Small intestine (tissue), 16 donors: ENCODE data around the gene FASLG. TPM values are rescaled to one million over a fixed set of nuclear protein-coding genes. Genes with fewer than 3 reads are reported as not detected.
"Not testable (repeated sequence)": the region's sequence is repeated elsewhere in the genome, so short reads cannot be mapped to it uniquely, and the experiment has no call there.

Experiments used
- DNase-seq, 2 donors: peaks; one replicate each; pipeline versions ENCODE4 v3.0.0 to v3.0.0-alpha.2; 2013
- FAIRE-seq: peaks from 2 replicates; lab custom pipeline; 2012; peaks lifted over from hg19 to GRCh38; lab: Jason Lieb, UNC
- H3K27ac ChIP-seq, 3 donors: one replicate each; pipeline ENCODE4 v1.5.1; 2013; ENCODE audit warnings: low read length in 2 of 3, mild to moderate bottlenecking in 2 of 3, control low read depth in 1 of 3, inconsistent platforms in 1 of 3, low read depth in 1 of 3, moderate library complexity in 1 of 3
- H3K27me3 ChIP-seq, 3 donors: one replicate each; pipeline ENCODE4 v1.6.1; 2013; ENCODE audit warnings: low read length in 3 of 3, inconsistent platforms in 1 of 3; ENCODE audit not compliant: control insufficient read depth in 3 of 3, insufficient read depth in 3 of 3
- H3K36me3 ChIP-seq, 3 donors: one replicate each; pipeline ENCODE4 v1.6.1; 2013; ENCODE audit warnings: low read length in 3 of 3, inconsistent platforms in 1 of 3, low read depth in 1 of 3, mild to moderate bottlenecking in 1 of 3, moderate library complexity in 1 of 3; ENCODE audit not compliant: control insufficient read depth in 3 of 3, insufficient read depth in 2 of 3
- H3K4me1 ChIP-seq, 3 donors: one replicate each; pipeline ENCODE4 v1.6.1; 2013; ENCODE audit warnings: low read length in 2 of 3, inconsistent platforms in 1 of 3, low read depth in 1 of 3, mild to moderate bottlenecking in 1 of 3, moderate library complexity in 1 of 3; ENCODE audit not compliant: control insufficient read depth in 3 of 3, insufficient read depth in 2 of 3
- H3K4me3 ChIP-seq, 3 donors: one replicate each; pipeline ENCODE4 v1.5.1; 2013; ENCODE audit warnings: low read length in 3 of 3, control low read depth in 1 of 3, inconsistent platforms in 1 of 3, low read depth in 1 of 3, mild to moderate bottlenecking in 1 of 3, moderate library complexity in 1 of 3
- H3K9me3 ChIP-seq, 2 donors: one replicate each; pipeline ENCODE4 v1.6.1; 2013; ENCODE audit warnings: low read depth in 1 of 2, low read length in 1 of 2; ENCODE audit not compliant: control insufficient read depth in 2 of 2, insufficient read depth in 1 of 2
- whole genome bisulfite sequencing, 3 donors: extraction: QIAGEN DNeasy Blood & Tissue Kit; methylation state at CpG; one replicate each; pipeline ENCODE4 v1.1.7; 2013; 5-methylcytosine and 5-hydroxymethylcytosine counted together
- long read RNA-seq, 10 donors: transcript quantifications; one replicate each; lab custom pipeline, GENCODE V29; 2026
- polyA plus RNA-seq, 4 donors: library from polyadenylated mRNA; stranded (reverse) in 3 of 4; unstranded in 1 of 4; fragments of 200-250 nt in 3 of 4; fragments of 120-200 nt in 1 of 4; gene quantifications; one replicate each; pipeline versions ENCODE4 v1.2.1 to v1.2.3, GENCODE V29; 2013
- donor health status: healthy with polysubstance abuse.
- donor health status: control.
- donor health status: control.
- donor health status: Bipolar disorder and iron deficiency.
- donor health status: healthy.

Gene FASLG, protein sequence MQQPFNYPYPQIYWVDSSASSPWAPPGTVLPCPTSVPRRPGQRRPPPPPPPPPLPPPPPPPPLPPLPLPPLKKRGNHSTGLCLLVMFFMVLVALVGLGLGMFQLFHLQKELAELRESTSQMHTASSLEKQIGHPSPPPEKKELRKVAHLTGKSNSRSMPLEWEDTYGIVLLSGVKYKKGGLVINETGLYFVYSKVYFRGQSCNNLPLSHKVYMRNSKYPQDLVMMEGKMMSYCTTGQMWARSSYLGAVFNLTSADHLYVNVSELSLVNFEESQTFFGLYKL
- polyA plus RNA-seq: 1 to 10 TPM in 1 of 4 donors, under 1 TPM in 2, not detected in 1; 0.09 to 1.4 (median 0.58) TPM
- long read RNA-seq, donor 1: 0 reads
- long read RNA-seq, donor 2: 0 reads
- long read RNA-seq, donor 3: 0 reads
- long read RNA-seq, donor 4: 0 reads
- long read RNA-seq, donor 5, partial matches to known transcripts: 0 of 1 reads
- long read RNA-seq, donor 5, other reads (novel, unspliced or antisense): 0 of 1 reads
- long read RNA-seq, donor 6: 0 reads
- long read RNA-seq, donor 7: 0 reads
- long read RNA-seq, donor 8: 0 reads
- long read RNA-seq, donor 9: 0 reads
- long read RNA-seq, donor 10: 0 reads

DNA sequence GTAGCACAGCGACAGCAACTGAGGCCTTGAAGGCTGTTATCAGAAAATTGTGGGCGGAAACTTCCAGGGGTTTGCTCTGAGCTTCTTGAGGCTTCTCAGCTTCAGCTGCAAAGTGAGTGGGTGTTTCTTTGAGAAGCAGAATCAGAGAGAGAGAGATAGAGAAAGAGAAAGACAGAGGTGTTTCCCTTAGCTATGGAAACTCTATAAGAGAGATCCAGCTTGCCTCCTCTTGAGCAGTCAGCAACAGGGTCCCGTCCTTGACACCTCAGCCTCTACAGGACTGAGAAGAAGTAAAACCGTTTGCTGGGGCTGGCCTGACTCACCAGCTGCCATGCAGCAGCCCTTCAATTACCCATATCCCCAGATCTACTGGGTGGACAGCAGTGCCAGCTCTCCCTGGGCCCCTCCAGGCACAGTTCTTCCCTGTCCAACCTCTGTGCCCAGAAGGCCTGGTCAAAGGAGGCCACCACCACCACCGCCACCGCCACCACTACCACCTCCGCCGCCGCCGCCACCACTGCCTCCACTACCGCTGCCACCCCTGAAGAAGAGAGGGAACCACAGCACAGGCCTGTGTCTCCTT lies at the start of gene FASLG:
TSS of gene FASLG (plus strand) at position 233 of the 583 bp plus-strand sequence. CDS start at position 332, 99 bp downstream.
- H3K27ac ChIP-seq: peak within 1 kb of the TSS in 2 of 3 donors; percentile 64 to 71
- FAIRE-seq (no peak), DNase-seq (peak in 1 of 2 donors; percentile 56)
- peak within 1 kb of the TSS in 1 of 3 donors; percentile 50 for H3K4me3 ChIP-seq
- H3K27me3 ChIP-seq: no peaks in the 10 kb centered on the region
- WGBS, 3 donors: 75 to 79% (median 78%) methylated on average over 11 of the region's 11 CpGs
- H3K9me3 ChIP-seq: no peaks in the 10 kb centered on the region
- H3K36me3 ChIP-seq: no peaks in the 10 kb centered on the region
- H3K4me1 ChIP-seq: peaks cover 0 to 2% (median 0%) of the 10 kb centered on the region in 3 donors

DNA sequence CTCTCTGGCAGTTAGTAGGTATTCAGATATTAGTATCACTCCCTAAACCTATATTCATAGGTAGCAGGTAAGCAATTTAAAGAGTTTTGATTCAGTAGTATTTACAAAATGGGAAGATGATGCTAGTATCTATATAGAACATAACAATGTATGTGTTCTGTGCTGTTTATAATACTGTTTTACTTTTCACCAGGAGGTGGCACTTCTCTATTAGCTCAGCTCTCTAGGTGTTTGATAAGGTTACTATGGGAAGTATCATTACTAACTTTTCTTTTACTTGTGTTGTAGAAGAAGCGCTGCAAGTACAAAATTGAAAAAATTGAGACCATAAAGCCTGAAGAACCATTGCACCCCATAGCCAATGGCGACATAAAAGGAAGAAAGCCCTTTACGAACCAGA lies 49.4 kb upstream of the FASLG start:
- WGBS, 3 donors: 95 to 97% (median 95%) methylated on average over 3 of the region's 3 CpGs
- Histone ChIP-seq H3K36me3 (peaks cover 0 to 7% (median 0%) of the 10 kb centered on the region in 3 donors), H3K9me3 (no peaks in the 10 kb centered on the region), H3K27me3 (no peaks in the 10 kb centered on the region), H3K4me3 (no peak overlapping the region), H3K27ac (no peak overlapping the region), H3K4me1 (no peaks in the 10 kb centered on the region)
- FAIRE-seq: no peak
- peak; percentile 25 for DNase-seq

DNA sequence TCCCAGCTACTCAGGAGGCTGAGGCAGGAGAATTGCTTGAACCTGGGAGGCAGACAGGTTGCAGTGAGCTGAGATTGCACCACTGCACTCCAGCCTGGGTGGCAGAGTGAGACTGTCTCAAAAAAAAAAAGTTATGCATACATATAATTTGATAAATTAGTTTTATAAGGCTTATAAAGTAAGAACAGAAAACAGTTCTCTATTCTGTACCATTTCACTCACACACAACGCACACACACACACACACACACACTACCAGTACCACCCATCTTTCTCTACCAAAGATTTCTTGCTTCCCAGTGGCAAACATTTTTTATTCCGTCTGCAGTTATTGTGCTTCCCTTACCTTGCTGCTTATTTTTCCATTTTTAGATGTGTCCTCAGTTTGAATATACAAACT lies 46.4 kb upstream of the FASLG start:
- H3K27me3 ChIP-seq: no peaks in the 10 kb centered on the region
- H3K4me1 ChIP-seq: no peaks in the 10 kb centered on the region
- H3K4me3 ChIP-seq: no peak overlapping the region
- H3K36me3 ChIP-seq: peaks cover 0 to 7% (median 0%) of the 10 kb centered on the region in 3 donors
- peaks cover 0 to 10% of the 10 kb centered on the region in 2 donors for H3K9me3 ChIP-seq
- WGBS, 3 donors: 90 to 98% (median 96%) methylated on average over 2 of the region's 2 CpGs
- FAIRE-seq (no peak), DNase-seq (no peak)
- no peak overlapping the region for H3K27ac ChIP-seq

DNA sequence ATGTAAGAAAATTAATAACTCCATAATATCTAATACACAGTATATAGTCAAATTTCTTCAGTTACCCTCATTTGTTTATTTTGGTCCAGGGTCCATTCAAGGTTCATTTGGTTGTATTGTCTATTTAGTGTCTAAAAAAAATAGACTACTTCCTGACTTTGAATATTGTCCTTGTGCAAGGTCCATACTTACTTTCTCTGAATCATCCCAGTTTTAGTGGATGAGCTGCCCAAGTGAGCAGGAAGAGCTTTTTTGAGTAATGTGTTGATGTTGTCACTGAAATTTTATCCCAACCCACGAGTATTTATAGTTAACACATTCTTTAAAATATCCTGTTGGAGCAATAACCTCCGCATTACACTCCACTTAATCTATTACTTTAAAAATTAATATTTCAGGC lies 45.6 kb upstream of the FASLG start:
- 89 to 93% (median 93%) methylated on average over 2 of the region's 2 CpGs for WGBS, 3 donors
- Histone ChIP-seq H3K36me3 (peaks cover 0 to 7% (median 0%) of the 10 kb centered on the region in 3 donors), H3K27me3 (no peaks in the 10 kb centered on the region), H3K27ac (no peak overlapping the region), H3K9me3 (peaks cover 0 to 10% of the 10 kb centered on the region in 2 donors), H3K4me3 (no peak overlapping the region), H3K4me1 (no peaks in the 10 kb centered on the region)
- no peak for DNase-seq
- no peak for FAIRE-seq

DNA sequence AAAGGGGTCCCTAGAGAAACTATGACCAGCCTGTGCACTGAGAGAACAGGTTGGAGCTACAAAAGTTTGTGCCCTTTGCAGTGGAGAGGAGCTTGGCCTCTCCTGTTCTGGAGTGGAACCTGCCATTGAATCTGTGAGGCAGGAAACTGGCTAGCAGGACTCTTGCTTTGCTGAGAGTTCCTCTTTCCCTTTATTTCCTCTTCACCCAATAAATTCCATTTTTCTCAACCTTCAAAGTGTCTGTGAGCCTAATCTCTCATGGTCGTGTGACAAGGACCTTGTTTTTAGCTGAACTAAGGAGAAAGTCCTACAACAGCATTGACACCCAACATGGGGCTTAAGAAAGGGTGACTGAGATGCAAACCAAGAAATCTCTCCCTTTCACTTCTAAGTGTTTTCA lies 42.7 kb upstream of the FASLG start:
- no peak overlapping the region for H3K4me3 ChIP-seq
- WGBS, 3 donors: 44 to 76% (median 47%) methylated on average over 1 of the region's 1 CpG
- no peaks in the 10 kb centered on the region for H3K4me1 ChIP-seq
- DNase-seq: no peak
- no peak overlapping the region for H3K27ac ChIP-seq
- peaks cover 0 to 31% of the 10 kb centered on the region in 2 donors for H3K9me3 ChIP-seq
- no peaks in the 10 kb centered on the region for H3K36me3 ChIP-seq
- FAIRE-seq: no peak
- H3K27me3 ChIP-seq: no peaks in the 10 kb centered on the region

DNA sequence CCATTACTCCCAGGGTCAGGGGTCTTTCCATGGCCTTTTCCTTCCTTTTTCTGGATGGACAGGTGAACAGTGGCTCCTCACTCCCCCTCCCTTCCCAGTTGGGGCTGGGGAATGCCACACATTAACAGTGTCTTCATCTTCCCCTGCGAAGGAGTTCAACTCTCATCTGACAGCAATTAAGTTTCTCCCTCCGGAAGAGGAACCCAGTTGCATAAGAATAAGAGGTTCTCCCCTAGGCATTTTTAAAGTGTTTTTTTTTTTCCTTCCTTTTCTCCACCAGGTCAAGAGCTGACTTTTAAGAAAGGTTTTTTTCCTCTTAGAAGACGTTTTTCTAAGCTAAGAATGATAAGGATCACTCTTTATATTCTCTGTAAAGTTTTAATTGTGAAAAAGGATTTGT lies 42.3 kb upstream of the FASLG start:
- Histone ChIP-seq H3K4me1 (no peaks in the 10 kb centered on the region), H3K36me3 (no peaks in the 10 kb centered on the region), H3K27ac (no peak overlapping the region), H3K27me3 (no peaks in the 10 kb centered on the region), H3K4me3 (no peak overlapping the region), H3K9me3 (peaks cover 0 to 35% of the 10 kb centered on the region in 2 donors)
- FAIRE-seq: no peak
- DNase-seq: no peak
- WGBS, 3 donors: 67 to 73% (median 69%) methylated on average over 3 of the region's 3 CpGs

DNA sequence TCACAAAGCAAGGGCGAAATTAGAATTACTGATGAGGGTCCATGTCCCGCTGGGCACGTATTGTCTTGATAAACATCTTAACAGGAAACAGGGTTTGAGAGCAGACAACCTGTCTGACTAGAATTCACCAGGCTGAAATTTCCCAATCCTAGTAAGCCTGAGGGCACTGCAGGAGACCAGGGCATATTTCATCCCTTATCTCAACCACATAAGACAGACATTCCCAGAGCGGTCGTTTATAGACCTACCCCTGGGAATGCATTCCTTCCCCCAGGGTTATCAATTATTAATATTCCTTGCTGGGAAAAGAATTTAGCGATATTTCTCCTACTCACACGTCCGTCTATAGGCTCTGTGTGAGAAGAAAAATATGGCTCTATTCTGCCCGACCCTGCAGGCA lies 38.3 kb upstream of the FASLG start:
- not testable (repeated sequence) for FAIRE-seq, H3K4me3 ChIP-seq, H3K36me3 ChIP-seq, H3K4me1 ChIP-seq, H3K27me3 ChIP-seq, H3K27ac ChIP-seq, DNase-seq
- H3K9me3 ChIP-seq: peaks cover 0 to 40% of the 10 kb centered on the region in 2 donors
- WGBS, 3 donors: 90 to 94% (median 93%) methylated on average over 9 of the region's 9 CpGs

DNA sequence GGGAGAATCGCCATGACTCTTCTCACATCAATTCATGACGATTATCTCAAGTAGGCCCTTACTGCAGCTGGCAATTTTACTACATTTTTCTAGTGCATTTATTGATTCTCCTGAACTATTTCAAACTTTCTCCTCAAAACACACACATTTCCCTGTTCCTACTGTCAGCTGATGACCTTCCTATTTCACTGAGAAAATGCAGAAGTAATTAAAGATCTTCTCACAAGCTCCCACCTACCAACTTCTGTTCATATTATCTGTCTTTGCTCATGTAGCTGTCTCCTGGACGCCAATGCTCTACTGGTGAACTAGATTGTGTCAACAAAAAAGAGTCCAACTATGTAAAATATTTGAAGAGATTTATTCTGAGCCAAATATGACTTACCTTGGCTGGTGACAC lies 36.4 kb upstream of the FASLG start:
- no peaks in the 10 kb centered on the region for H3K36me3 ChIP-seq
- no peak overlapping the region for H3K27ac ChIP-seq
- no peak for FAIRE-seq
- no peaks in the 10 kb centered on the region for H3K4me1 ChIP-seq
- H3K4me3 ChIP-seq: no peak overlapping the region
- WGBS, 3 donors: 74 to 79% (median 78%) methylated on average over 3 of the region's 3 CpGs
- no peaks in the 10 kb centered on the region for H3K27me3 ChIP-seq
- H3K9me3 ChIP-seq: peaks cover 0 to 30% of the 10 kb centered on the region in 2 donors
- no peak for DNase-seq
